GM12878 (cell line): ENCODE measurements around the gene GLT8D2.
"Not testable (repeated sequence)": the region's sequence is repeated elsewhere in the genome, so short reads cannot be mapped to it uniquely, and the experiment has no call there.

ENCODE experiments used
- CHD2 ChIP-seq: IDR thresholded peaks from 2 replicates; pipeline ENCODE4 v1.6.1; 2011; ENCODE audit warnings: low read depth, low read length, improper control_type of control experiment, borderline replicate concordance
- E2F4 ChIP-seq: IDR thresholded peaks from 2 replicates; pipeline ENCODE4 v1.6.1; 2012; ENCODE audit warnings: low read depth, low read length, improper control_type of control experiment
- HDAC2 ChIP-seq: fragments of 200-600 bp; sonication (generic); IDR thresholded peaks from 2 replicates; pipeline ENCODE4 v1.6.1; 2017
- SMC3 ChIP-seq: IDR thresholded peaks from 2 replicates; pipeline ENCODE4 v1.6.1; 2011; ENCODE audit warnings: low read length, improper control_type of control experiment, borderline replicate concordance
- SREBF2 ChIP-seq: IDR thresholded peaks from 2 replicates; pipeline ENCODE4 v1.6.1; 2012; ENCODE audit warnings: mild to moderate bottlenecking, low read length
- TF ChIP-seq, protein P1 (sequence below), 3 experiments: IDR thresholded peaks in 2 of 3; conservative IDR thresholded peaks in 1 of 3; 2 replicates each; pipeline ENCODE4 v1.5.1; 2011; ENCODE audit warnings: low read depth in 3 of 3, low read length in 3 of 3, mild to moderate bottlenecking in 3 of 3, control low read depth in 2 of 3, moderate library complexity in 2 of 3, inconsistent platforms in 1 of 3, mixed read lengths in 1 of 3; ENCODE audit not compliant: control insufficient read depth in 2 of 3, insufficient read depth in 1 of 3; ENCODE audit errors: extremely low read depth in 1 of 3

DNA sequence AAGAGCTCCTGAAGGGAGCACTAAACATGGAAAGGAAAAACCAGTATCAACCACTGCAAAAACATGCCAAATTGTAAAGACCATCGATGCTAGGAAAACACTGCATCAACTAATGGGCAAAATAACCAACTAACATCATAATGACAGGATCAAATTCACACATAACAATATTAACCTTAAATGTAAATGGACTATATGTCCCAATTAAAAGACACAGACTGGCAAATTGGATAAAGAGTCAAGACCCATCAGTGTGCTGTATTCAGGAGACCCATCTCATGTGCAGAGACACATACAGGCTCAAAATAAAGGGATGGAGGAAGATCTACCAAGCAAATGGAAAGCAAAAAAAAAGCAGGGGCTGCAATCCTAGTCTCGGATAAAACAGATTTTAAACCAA is 13.8 kb downstream of the GLT8D2 start:
- TF ChIP-seq, protein P1, sequence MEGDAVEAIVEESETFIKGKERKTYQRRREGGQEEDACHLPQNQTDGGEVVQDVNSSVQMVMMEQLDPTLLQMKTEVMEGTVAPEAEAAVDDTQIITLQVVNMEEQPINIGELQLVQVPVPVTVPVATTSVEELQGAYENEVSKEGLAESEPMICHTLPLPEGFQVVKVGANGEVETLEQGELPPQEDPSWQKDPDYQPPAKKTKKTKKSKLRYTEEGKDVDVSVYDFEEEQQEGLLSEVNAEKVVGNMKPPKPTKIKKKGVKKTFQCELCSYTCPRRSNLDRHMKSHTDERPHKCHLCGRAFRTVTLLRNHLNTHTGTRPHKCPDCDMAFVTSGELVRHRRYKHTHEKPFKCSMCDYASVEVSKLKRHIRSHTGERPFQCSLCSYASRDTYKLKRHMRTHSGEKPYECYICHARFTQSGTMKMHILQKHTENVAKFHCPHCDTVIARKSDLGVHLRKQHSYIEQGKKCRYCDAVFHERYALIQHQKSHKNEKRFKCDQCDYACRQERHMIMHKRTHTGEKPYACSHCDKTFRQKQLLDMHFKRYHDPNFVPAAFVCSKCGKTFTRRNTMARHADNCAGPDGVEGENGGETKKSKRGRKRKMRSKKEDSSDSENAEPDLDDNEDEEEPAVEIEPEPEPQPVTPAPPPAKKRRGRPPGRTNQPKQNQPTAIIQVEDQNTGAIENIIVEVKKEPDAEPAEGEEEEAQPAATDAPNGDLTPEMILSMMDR (IDR thresholded peaks at IDR 0.05 in 2 of 3, conservative IDR thresholded peaks at IDR 0.05 in 1 of 3; ENCODE audit: control insufficient read depth in 2 of 3, extremely low read depth in 1 of 3, insufficient read depth in 1 of 3, low read depth in 3 of 3, low read length in 3 of 3): not testable (repeated sequence)
- not testable (repeated sequence) for TF ChIP-seq SREBF2, E2F4, SMC3, CHD2, HDAC2
